ENCODE measurements around the gene RCOR1. TPM values are rescaled to one million over a fixed set of nuclear protein-coding genes. Genes with fewer than 3 reads are reported as not detected.

Gene RCOR1
- total and polyA plus RNA-seq, 2 of the 8 experiments (the other 6 are each of a cell fraction or from before 2014, with no cell fraction given), result 12.3 to 26.3 TPM

DNA sequence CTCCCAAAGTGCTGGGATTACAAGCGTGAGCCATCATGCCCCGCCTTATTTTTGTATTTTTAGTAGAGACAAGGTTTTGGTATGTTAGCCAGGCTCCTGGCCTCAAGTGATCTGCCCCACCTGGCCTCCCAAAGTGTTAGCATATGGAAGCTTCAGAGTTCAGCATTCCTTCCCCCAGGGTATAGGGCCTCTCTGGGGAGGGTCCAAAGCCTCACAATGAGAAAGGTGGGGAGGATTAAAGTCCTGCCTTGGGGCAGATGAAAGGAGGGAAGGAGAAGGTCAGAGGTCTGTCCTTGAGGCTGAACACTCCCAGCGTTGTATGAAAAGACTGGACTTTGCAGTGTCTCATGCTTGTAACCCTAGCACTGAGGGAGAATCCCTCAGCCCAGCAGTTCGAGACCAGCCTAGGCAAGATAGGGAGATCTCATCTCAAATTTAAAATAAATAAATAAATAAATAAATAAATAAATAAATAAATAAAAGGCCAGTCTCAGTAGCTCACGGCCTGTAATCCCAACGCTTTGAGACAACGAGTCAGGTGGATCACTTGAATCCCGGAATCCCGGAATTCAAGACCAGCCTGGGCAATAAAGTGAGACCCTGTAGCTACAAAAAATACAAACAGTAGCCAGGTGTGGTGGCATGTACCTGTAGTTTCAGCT lies 22.0 kb upstream of the RCOR1 start:
- CTCF ChIA-PET (ENCODE audit: partially characterized antibody), result interaction anchor here (0.8 to 2.8 kb wide), 8 partner anchors 9 to 123 kb away, joined by 3 to 18 read pairs (median 5); no protein-coding TSS in a partner anchor
- no peak overlapping the region; the same call in 1 of the 2 replicates for H2AK5ac ChIP-seq (ENCODE audit: low read depth, low read length)
- no peaks in the 10 kb centered on the region for H3K23me2 ChIP-seq (ENCODE audit: low read depth, low read length)
- no peak overlapping the region; the same call in 1 of the 2 replicates for H3K18ac ChIP-seq (ENCODE audit: extremely low read depth, low read length)
- H3K56ac ChIP-seq (replicated peaks; ENCODE audit: insufficient read length, low read depth, low read length), result no peak overlapping the region
- DNase-seq (ENCODE audit: low read depth in 1 of 2, low spot score in 2 of 2), result no peak
- FAIRE-seq, result no peak
- no peak overlapping the region for H4K91ac ChIP-seq (replicated peaks; ENCODE audit: insufficient read length, low read length)
- H3K4me1 ChIP-seq (replicated peaks in 1 of 4; ENCODE audit: control insufficient read depth in 3 of 4, insufficient read depth in 4 of 4, low read length in 3 of 4), result peaks cover 0 to 8% (median 5%) of the 10 kb centered on the region in 4 experiments; a peak in 5 of 7 replicates
- no peak overlapping the region; a peak in 1 of 4 replicates for H3K4me2 ChIP-seq (ENCODE audit: insufficient read depth in 1 of 2, low read depth in 2 of 2, low read length in 2 of 2)
- no peak overlapping the region; the same call in 1 of the 2 replicates for H4K8ac ChIP-seq (ENCODE audit: extremely low read depth, insufficient read depth, low read length)
- H2BK20ac ChIP-seq (ENCODE audit: low read length), result no peak overlapping the region
- H3K9me3 ChIP-seq (ENCODE audit: insufficient read depth in 2 of 2, low read depth in 1 of 2, low read length in 1 of 2), result no peaks in the 10 kb centered on the region
- H3K4ac ChIP-seq (replicated peaks; ENCODE audit: insufficient read length, low read depth, low read length), result no peak overlapping the region
- WGBS, 2 experiments (ENCODE audit: extremely low coverage in 1 of 2, insufficient coverage in 1 of 2, insufficient read length in 1 of 2, insufficient replicate concordance in 2 of 2, low coverage in 1 of 2, low lambda C conversion rate in 2 of 2, missing lambda C conversion rate in 1 of 2), result 94% methylated on average over 9 of the region's 9 CpGs; no CpG with 5 or more reads in 1 of the 2 experiments
- H4K5ac ChIP-seq (ENCODE audit: insufficient read length, low read depth, low read length), result no peak overlapping the region
- no peak overlapping the region for H2BK120ac ChIP-seq (replicated peaks; ENCODE audit: low read depth, low read length)
- H3K23ac ChIP-seq (ENCODE audit: insufficient read length), result no peak overlapping the region
- H2BK5ac ChIP-seq (ENCODE audit: low read depth, low read length), result no peak overlapping the region
- H3K79me2 ChIP-seq (ENCODE audit: control insufficient read depth in 1 of 2, insufficient read depth in 2 of 2, low read length in 2 of 2), result no peaks in the 10 kb centered on the region
- peak overlapping the region; percentile 30 for H2BK12ac ChIP-seq (ENCODE audit: low read depth, low read length)
- TF ChIP-seq MAX (IDR thresholded peaks at IDR 0.05), result peak; percentile 75
- TF ChIP-seq ZNF274 (IDR thresholded peaks at IDR 0.05; ENCODE audit: borderline replicate concordance, extremely low read depth, low read length), result no peak
- no peak for TF ChIP-seq KDM5A (IDR thresholded peaks at IDR 0.05; ENCODE audit: low read length)
- TF ChIP-seq, protein P1, sequence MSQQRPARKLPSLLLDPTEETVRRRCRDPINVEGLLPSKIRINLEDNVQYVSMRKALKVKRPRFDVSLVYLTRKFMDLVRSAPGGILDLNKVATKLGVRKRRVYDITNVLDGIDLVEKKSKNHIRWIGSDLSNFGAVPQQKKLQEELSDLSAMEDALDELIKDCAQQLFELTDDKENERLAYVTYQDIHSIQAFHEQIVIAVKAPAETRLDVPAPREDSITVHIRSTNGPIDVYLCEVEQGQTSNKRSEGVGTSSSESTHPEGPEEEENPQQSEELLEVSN (IDR thresholded peaks at IDR 0.05), result peak; percentile 56; the same call in 1 of the 2 replicates
- no peak overlapping the region for H3K9ac ChIP-seq (replicated peaks in 1 of 4; ENCODE audit: extremely low read depth in 1 of 4, low read depth in 3 of 4, low read length in 3 of 4)
- no peak overlapping the region for H3K4me3 ChIP-seq (ENCODE audit: extremely low read depth in 1 of 4, insufficient read depth in 2 of 4, low read depth in 3 of 4, low read length in 4 of 4)
- H2BK15ac ChIP-seq (ENCODE audit: low read length), result no peak overlapping the region
- no peak overlapping the region for H3K27ac ChIP-seq (ENCODE audit: low read depth, low read length)
- H3K79me1 ChIP-seq (ENCODE audit: low read depth, low read length), result no peaks in the 10 kb centered on the region
- no peaks in the 10 kb centered on the region for H4K20me1 ChIP-seq (replicated peaks in 1 of 2; ENCODE audit: control insufficient read depth in 1 of 2, insufficient read depth in 2 of 2, low read length in 2 of 2)
- H2AFZ ChIP-seq (ENCODE audit: low read length), result no peak overlapping the region
- no peaks in the 10 kb centered on the region for H3K27me3 ChIP-seq (replicated peaks in 1 of 4; ENCODE audit: control insufficient read depth in 3 of 4, extremely low read depth in 1 of 4, insufficient read depth in 3 of 4, low read length in 3 of 4)
- POLR2A ChIA-PET (ENCODE audit: partially characterized antibody), result interaction anchor here (1.3 to 3.0 kb wide), 3 partner anchors 15 to 21 kb away, joined by 3 to 7 read pairs (median 6); no protein-coding TSS in a partner anchor
- no peak overlapping the region for H3K14ac ChIP-seq (ENCODE audit: insufficient read length)
- H3K36me3 ChIP-seq (ENCODE audit: control insufficient read depth in 2 of 4, insufficient read depth in 4 of 4, low read length in 3 of 4), result no peaks in the 10 kb centered on the region
